ENCODE data around the gene GTPBP3. TPM values are rescaled to one million over a fixed set of nuclear protein-coding genes. Genes with fewer than 3 reads are reported as not detected.

Gene GTPBP3
- polyA plus RNA-seq, 1 donor (not counting 4 experiments of a cell fraction or from before 2014, with no cell fraction given), result 7.2 TPM

DNA sequence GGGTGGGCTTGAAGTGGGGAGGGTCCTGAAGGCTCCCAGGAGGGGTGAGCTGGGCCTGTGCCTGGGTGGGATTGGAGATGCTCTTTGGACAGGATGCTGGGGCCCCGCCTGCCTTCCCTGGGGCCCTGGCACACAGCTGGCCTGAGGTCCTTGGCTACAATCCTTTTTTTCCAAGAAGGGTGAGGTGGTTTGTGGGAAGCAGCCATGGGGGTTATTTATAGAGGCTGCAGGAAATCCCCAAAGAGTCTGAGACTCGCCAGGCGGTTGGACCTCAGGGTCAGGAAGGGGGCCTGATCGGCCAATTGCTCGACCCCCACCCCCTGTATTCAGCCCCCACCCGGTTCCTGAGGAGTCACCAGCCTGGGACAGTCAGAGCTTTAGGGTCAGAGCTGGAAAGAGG, 10.0 kb downstream of the GTPBP3 start:
- H3K4me3 ChIP-seq (ENCODE audit: control insufficient read depth in 2 of 3, extremely low read depth in 1 of 3, insufficient read depth in 2 of 3, low read depth in 1 of 3, low read length in 3 of 3), result no peak overlapping the region
- no peak overlapping the region for H3K9ac ChIP-seq (ENCODE audit: control insufficient read depth, extremely low read depth, insufficient read depth, low read length)
- H3K4me2 ChIP-seq (ENCODE audit: control insufficient read depth, extremely low read depth, insufficient read depth, low read depth, low read length), result no peak overlapping the region
- no peaks in the 10 kb centered on the region for H3K9me3 ChIP-seq (ENCODE audit: control insufficient read depth, low read depth, low read length)
- no peaks in the 10 kb centered on the region for H3K79me2 ChIP-seq (ENCODE audit: control insufficient read depth, insufficient read depth, low read length)
- H3K27me3 ChIP-seq (ENCODE audit: control insufficient read depth, extremely low read depth, insufficient read depth, low read length), result no peaks in the 10 kb centered on the region
- peaks cover 6% of the 10 kb centered on the region for H3K4me1 ChIP-seq (ENCODE audit: control insufficient read depth, extremely low read depth, insufficient read depth, low read length)
- FAIRE-seq (no peak), DNase-seq (ENCODE audit: low read depth, low spot score) (no peak)
- dilution Hi-C loops (cut with MboI; ENCODE audit: extremely low pct_ligation_motif_present, low sequenced_read_pairs), result no loop called here
- H3K27ac ChIP-seq (ENCODE audit: control insufficient read depth, insufficient read depth, low read length), result no peak overlapping the region
- H2AFZ ChIP-seq (ENCODE audit: control insufficient read depth, low read length), result no peak overlapping the region
- no peaks in the 10 kb centered on the region for H3K9me1 ChIP-seq (ENCODE audit: control insufficient read depth, extremely low read depth, insufficient read depth, low read length)
- H3K36me3 ChIP-seq (ENCODE audit: control insufficient read depth in 2 of 2, extremely low read depth in 1 of 2, insufficient read depth in 2 of 2, low read length in 2 of 2), result no peaks in the 10 kb centered on the region
- H4K20me1 ChIP-seq (ENCODE audit: control insufficient read depth, extremely low read depth, insufficient read depth, low read length), result no peaks in the 10 kb centered on the region
- TF ChIP-seq, protein P1, sequence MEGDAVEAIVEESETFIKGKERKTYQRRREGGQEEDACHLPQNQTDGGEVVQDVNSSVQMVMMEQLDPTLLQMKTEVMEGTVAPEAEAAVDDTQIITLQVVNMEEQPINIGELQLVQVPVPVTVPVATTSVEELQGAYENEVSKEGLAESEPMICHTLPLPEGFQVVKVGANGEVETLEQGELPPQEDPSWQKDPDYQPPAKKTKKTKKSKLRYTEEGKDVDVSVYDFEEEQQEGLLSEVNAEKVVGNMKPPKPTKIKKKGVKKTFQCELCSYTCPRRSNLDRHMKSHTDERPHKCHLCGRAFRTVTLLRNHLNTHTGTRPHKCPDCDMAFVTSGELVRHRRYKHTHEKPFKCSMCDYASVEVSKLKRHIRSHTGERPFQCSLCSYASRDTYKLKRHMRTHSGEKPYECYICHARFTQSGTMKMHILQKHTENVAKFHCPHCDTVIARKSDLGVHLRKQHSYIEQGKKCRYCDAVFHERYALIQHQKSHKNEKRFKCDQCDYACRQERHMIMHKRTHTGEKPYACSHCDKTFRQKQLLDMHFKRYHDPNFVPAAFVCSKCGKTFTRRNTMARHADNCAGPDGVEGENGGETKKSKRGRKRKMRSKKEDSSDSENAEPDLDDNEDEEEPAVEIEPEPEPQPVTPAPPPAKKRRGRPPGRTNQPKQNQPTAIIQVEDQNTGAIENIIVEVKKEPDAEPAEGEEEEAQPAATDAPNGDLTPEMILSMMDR (optimal IDR thresholded peaks at IDR 0.05 in 1 of 3, IDR thresholded peaks at IDR 0.05 in 1 of 3, conservative IDR thresholded peaks at IDR 0.05 in 1 of 3; ENCODE audit: extremely low read depth in 1 of 3, insufficient read depth in 2 of 3, low read length in 3 of 3), result no peak
- no peak for TF ChIP-seq EZH2 (IDR thresholded peaks at IDR 0.05; ENCODE audit: low read length)

DNA sequence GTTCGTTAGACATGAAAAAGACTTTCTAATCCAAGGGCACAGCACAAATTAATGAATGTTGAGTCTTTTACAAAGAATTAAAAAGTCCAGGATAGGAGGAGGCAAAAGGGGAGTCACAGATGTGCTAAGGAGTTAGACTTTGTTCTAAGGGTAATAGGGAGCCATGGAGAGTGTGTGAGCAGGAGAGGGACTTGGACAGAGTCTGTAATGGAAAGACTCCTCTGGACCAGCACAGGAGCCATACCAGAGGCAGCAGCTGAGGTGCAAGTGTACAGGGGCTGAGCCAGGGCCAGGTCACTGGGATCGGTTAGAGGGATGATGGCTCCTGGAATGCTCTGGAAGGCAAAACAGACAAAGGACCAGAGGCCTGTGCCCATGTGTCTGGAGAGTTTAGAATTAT, 10.5 kb downstream of the GTPBP3 start:
- H2AFZ ChIP-seq (ENCODE audit: control insufficient read depth, low read length), result no peak overlapping the region
- H3K79me2 ChIP-seq (ENCODE audit: control insufficient read depth, insufficient read depth, low read length), result no peaks in the 10 kb centered on the region
- H3K27ac ChIP-seq (ENCODE audit: control insufficient read depth, insufficient read depth, low read length), result no peak overlapping the region
- no peak for FAIRE-seq
- H4K20me1 ChIP-seq (ENCODE audit: control insufficient read depth, extremely low read depth, insufficient read depth, low read length), result no peaks in the 10 kb centered on the region
- no peaks in the 10 kb centered on the region for H3K9me1 ChIP-seq (ENCODE audit: control insufficient read depth, extremely low read depth, insufficient read depth, low read length)
- no peak overlapping the region for H3K4me2 ChIP-seq (ENCODE audit: control insufficient read depth, extremely low read depth, insufficient read depth, low read depth, low read length)
- no peaks in the 10 kb centered on the region for H3K36me3 ChIP-seq (ENCODE audit: control insufficient read depth in 2 of 2, extremely low read depth in 1 of 2, insufficient read depth in 2 of 2, low read length in 2 of 2)
- no peak overlapping the region for H3K4me3 ChIP-seq (ENCODE audit: control insufficient read depth in 2 of 3, extremely low read depth in 1 of 3, insufficient read depth in 2 of 3, low read depth in 1 of 3, low read length in 3 of 3)
- H3K9ac ChIP-seq (ENCODE audit: control insufficient read depth, extremely low read depth, insufficient read depth, low read length), result no peak overlapping the region
- dilution Hi-C loops (cut with MboI; ENCODE audit: extremely low pct_ligation_motif_present, low sequenced_read_pairs), result no loop called here
- no peaks in the 10 kb centered on the region for H3K9me3 ChIP-seq (ENCODE audit: control insufficient read depth, low read depth, low read length)
- no peak for DNase-seq (ENCODE audit: low read depth, low spot score)
- H3K27me3 ChIP-seq (ENCODE audit: control insufficient read depth, extremely low read depth, insufficient read depth, low read length), result no peaks in the 10 kb centered on the region
- TF ChIP-seq, protein P1 (optimal IDR thresholded peaks at IDR 0.05 in 1 of 3, IDR thresholded peaks at IDR 0.05 in 1 of 3, conservative IDR thresholded peaks at IDR 0.05 in 1 of 3; ENCODE audit: extremely low read depth in 1 of 3, insufficient read depth in 2 of 3, low read length in 3 of 3), result no peak
- TF ChIP-seq EZH2 (IDR thresholded peaks at IDR 0.05; ENCODE audit: low read length), result no peak
- H3K4me1 ChIP-seq (ENCODE audit: control insufficient read depth, extremely low read depth, insufficient read depth, low read length), result peaks cover 6% of the 10 kb centered on the region
